ENCODE results near the gene PLXNB3.

Gene PLXNB3

DNA sequence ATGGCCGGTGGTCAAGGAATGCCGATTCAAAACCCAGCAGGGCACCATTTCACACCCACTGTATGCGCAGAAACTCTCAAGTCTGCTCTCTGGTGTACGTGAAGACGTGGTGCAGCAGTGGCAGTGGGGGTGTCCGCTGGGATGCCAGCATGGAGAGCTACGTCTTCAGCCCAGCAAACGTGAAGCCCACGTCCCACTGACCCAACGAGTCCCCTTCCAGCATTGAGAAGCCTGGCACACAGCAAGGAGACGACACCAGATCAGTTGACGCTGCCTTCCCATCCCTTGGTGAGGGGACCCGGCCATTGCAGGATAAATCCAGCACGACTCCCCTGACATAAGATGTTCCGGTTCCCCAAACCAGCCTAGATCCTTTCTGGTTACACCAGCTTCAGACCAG is 2.2 kb upstream of the PLXNB3 start:
- DNase-seq (ENCODE audit: low read depth): no peak

DNA sequence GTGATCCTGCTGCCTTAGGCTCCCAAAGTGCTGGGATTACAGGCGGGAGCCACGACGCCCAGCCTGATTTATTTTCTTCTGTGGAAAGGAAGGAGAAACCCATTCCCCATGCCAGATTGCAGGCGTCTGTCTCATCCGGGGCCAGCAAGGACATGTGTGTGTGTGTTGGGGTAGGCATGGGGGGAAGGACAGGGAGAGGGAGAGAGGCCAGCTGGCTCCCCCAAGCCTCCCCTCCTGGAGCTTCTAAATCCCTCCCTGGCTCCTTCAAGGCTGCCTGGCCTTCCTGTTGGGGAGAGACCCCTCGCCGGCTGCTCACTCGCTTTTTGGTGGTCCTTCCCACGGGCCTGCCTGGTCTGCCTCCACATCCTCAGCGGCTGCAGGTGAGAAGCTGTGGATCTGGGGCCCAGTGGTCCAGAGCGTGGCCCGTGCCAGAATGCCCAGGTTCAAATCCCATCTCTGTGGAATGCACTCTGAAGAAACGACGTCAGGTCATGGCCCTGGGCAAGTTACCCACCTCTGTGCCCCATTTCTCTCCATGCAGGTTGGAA is 1.3 kb upstream of the PLXNB3 start:
- no peak for DNase-seq (ENCODE audit: low read depth)

DNA sequence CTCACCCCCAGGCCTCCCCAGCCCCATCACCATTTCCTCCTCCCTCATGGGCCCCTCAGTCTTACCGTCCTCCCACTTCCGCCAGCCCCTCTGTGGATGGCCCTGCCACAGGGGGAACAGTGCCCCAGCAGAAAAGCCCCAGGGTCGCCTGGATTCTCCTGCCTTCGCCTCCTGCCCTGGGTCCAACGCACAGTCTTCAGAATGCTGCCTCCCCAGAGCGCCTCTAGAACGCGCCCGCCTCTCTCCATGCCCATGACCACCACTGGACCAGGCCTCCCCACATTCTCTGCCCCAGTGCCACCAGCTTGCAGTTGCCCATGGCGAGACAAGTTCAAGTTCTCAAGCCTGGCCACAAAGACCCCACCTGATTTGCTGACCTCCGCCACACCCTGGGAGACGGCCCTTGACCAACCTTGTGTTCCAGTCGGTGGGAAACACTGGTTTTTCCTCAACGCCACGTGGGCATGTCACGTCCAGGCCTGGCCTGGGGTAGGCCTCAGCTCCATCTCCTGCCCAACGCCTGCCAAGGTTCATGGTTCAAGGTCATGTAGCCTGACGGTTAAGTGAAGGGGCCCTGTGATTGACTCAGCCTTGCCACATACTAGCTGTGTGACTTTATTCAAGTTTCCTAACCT is 634 bp upstream of the PLXNB3 start:
- no peak for DNase-seq (ENCODE audit: low read depth)

DNA sequence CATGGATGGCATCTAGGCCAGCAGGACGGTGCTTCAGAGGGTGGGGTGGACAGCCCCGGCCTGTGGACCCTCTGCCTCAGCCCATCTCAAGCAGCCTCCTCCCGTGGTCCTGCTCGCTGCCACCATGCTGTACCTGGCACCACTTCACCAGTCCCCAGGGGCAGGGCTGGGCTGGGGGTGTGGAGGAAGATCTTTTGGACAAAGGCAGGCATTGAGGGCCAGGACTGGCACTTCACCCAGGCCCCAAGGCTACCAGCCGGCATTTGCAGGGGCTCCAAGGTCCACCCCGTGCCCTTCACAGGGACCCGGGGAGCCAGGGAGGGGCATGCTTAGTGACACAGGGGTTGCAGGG is 713 bp downstream of the PLXNB3 start:
- no peak for DNase-seq (ENCODE audit: low read depth)

DNA sequence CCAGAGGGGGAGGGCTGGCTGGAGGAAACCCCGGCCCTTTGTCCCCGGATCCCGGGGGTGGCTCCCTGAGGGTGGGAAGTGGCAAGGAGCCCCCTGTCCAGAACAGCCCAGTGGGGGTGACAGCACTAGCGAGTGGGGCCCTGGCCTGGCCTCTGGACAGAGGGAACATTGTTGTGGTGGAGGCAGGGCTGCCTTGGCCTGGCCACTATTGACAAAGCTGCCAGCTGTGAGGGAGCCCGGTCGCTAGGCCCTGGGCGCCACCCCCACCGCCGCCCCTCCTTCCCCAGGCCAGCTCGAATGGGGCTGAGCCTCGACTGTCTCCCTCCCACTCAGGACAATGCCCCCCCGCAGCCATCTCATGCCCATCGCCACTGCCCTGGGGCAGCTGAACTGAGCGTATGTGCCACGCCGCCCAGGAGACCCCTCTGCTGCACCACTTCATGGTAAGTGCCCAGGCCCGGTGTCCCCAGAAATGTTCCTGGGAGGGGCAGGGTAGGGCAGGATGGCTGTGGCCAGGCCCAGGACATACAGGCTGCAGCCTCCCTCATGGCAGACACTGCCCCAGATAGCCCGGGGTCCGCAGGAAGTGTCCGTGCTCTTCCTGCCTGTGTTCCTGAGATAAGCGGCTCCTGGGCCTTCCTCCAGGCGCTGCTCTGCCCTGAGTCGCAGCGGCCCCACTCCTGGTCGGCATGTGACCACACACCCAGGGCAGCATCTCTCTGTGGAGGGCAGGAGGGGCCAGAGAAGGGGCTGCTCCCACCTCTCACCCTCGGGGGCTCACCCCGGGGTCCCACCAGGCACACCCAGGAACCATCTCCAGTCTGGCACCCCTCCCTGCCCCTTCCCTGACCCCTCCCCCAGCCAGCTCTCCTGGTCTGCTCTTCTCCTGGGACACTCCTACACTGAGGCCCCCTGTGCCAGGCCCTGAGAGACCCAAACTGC is 1.4 kb downstream of the PLXNB3 start:
- DNase-seq (ENCODE audit: low read depth): no peak

DNA sequence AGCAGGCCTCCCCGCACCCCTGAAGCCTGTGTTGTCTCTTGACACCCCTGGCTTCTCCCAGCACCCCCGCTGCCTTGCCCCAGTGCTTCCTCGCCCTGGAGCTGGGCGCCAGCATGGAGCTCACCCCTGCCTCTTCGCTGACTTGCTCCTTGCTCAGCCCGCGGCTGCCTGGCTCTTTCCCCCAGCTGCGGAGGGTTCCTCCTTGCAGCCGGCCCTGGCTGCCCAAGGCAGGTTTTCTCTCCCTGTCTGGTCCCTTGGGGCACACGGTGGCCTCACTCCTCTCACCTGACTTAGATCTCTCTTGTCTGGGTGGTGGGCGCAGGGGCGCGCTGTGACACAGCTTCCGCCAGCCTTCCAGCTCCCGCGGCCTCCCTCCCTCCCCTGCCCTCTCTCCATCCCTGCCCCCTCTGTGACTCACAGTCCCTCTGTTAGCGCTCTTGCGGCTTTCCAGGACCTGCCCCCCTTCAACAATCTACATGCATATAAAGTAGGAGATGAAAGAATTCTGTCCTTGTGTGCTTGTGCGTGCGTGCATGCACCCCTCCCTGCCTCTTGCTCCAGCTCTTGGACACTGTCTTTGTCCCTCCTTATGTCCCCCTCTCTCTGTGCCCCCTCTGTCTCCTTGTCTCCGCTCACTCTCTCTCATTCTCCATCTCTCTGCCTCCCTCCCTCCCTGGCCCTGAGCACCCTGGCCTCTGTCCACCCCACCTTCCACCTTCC is 2.2 kb downstream of the PLXNB3 start:
- DNase-seq (ENCODE audit: low read depth): peak; percentile 12

DNA sequence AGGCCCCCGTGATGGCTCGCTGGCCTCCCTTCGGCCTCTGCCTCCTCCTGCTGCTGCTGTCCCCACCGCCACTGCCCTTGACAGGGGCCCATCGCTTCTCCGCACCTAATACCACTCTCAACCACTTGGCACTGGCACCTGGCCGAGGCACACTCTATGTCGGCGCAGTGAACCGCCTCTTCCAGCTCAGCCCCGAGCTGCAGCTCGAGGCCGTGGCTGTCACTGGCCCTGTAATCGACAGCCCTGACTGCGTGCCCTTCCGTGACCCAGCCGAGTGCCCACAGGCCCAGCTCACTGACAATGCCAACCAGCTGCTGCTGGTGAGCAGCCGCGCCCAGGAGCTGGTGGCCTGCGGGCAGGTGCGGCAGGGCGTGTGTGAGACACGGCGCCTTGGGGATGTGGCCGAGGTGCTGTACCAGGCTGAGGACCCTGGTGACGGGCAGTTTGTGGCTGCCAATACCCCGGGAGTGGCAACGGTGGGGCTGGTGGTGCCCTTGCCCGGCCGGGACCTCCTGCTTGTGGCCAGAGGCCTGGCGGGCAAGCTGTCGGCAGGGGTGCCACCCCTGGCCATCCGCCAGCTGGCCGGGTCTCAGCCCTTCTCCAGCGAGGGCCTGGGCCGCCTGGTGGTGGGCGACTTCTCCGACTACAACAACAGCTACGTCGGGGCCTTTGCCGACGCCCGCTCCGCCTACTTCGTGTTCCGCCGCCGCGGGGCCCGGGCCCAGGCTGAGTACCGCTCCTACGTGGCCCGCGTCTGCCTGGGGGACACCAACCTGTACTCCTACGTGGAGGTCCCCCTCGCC is 3.0 kb downstream of the PLXNB3 start:
- no peak for DNase-seq (ENCODE audit: low read depth)

DNA sequence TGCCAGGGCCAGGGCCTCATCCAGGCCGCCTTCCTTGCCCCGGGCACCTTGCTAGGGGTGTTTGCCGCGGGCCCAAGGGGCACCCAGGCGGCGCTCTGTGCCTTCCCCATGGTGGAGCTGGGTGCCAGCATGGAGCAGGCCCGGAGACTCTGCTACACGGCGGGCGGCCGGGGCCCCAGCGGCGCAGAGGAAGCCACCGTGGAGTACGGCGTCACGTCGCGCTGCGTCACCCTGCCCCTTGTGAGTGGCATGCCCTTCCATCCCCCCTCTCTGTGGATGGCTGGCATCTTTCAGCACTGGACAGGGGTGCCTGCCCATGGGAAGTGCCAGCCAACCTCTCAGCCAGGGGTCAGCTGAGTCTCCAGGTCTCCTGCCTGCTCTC is 3.6 kb downstream of the PLXNB3 start:
- no peak for DNase-seq (ENCODE audit: low read depth)

DNA sequence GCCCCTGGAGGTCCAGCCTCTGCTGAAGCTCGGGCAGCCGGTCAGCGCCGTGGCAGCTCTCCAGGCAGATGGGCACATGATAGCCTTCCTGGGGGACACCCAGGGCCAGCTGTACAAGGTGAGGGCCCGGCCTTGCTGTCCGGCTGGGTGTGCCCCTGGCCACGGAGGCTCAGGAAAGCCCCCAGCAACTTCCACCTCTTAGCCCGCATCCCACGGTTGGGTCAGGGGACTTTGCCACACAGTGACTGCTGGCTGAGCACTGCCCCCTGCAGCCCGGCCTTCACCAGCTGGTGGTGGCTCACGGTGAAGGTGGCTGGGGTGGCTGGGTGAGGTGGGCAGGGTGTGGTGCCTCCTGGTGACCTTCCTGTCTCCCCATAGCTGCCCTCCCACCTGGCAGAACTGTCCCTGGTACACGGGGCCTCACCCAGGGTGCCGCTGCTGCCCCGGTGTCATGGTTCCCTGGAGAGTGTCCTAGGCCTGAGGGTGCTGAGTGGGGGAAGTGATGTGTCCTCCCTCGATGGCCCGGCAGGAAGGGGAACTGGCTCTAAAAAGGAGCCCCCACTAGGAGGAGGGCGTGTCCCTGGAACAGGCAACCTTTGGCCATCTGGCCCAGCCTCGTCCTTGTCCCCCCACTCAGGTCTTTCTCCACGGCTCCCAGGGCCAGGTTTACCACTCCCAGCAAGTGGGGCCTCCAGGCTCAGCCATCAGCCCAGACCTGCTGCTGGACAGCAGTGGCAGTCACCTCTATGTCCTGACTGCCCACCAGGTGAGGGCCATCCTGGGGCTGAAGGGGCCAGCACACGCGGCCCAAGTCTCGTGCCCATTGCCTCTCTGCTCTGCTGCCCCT is 4.5 kb downstream of the PLXNB3 start:
- DNase-seq (ENCODE audit: low read depth): no peak

DNA sequence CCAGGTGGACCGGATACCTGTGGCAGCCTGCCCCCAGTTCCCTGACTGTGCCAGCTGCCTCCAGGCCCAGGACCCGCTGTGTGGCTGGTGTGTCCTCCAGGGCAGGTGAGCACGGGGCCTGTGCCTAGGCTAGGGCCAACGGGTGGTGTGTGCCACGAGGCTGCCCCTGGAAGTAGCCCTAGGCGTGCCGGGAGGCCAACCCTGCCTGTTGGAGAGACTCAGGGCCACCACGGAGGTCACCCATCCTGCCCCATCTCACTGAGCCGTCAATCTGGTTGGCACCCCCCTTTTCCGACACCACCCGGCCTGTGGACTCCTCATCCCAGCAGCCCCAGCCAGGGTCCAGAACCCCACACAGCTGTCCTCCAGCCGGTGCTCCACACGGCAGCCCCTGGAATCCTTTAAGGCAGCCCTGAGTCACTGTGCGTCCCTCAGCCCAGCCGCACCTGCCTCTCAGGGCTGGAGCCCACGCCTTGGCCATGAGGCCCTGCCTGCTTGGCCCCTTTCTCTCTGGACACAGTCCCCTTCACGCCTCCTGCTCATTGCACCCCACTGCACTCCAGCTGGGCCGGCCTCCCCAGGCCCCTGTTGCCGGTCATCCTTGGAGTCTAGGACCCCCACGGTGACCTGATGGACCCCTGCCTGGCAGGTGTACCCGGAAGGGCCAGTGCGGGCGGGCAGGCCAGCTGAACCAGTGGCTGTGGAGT is 5.3 kb downstream of the PLXNB3 start:
- no peak for DNase-seq (ENCODE audit: low read depth)

DNA sequence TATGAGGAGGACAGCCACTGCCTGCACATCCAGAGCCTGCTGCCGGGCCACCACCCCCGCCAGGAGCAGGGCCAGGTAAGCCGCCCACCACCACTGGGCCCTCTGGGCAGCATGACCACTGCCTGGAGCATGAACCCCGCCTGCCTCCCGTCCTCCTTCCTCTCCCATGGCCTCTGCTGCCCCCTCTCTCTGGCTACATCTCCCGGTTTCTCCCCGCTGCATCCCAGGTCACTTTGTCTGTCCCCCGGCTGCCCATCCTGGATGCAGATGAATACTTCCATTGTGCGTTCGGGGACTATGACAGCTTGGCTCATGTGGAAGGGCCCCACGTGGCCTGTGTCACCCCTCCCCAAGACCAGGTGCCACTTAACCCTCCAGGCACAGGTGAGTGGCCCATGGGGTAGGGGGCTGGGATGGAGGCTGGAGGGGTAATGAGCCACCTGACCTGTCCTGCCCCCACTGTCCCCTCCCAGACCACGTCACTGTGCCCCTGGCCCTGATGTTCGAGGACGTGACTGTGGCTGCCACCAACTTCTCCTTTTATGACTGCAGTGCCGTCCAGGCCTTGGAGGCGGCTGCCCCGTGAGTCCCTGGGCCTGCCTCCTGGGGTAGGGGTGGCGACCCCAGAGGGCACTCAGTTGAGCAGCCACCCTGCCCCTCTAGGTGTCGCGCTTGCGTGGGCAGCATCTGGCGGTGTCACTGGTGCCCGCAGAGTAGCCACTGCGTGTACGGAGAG is 6.0 kb downstream of the PLXNB3 start:
- no peak for DNase-seq (ENCODE audit: low read depth)

DNA sequence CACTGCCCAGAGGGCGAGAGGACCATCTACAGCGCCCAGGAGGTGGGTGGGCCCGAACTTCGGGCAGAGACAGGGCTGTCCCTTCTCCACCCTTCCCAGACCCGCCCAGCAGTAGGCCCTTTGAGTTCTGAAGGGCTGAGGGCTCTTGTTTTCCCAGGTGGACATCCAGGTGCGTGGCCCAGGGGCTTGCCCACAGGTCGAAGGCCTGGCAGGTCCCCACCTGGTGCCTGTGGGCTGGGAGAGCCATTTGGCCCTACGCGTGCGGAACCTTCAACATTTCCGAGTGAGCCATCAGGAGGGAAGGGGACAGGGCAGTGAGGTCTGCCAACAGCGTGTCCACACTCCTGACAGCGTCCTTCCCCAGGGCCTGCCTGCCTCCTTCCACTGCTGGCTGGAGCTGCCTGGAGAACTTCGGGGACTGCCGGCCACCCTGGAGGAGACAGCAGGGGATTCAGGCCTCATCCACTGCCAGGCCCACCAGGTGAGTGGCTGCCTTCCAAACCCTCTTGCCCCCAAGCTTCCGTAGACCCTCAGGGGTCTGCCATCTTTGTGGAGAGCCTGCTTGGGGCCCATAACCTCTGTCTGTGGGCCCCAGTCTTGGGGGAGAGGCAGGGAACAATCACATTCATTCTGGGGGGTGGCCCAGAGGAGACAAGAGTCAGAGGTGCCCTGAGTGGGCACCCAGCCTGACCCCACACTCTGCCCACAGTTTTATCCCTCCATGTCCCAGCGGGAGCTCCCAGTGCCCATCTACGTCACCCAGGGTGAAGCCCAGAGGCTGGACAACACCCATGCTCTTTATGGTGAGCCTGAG is 6.8 kb downstream of the PLXNB3 start:
- DNase-seq (ENCODE audit: low read depth): no peak

DNA sequence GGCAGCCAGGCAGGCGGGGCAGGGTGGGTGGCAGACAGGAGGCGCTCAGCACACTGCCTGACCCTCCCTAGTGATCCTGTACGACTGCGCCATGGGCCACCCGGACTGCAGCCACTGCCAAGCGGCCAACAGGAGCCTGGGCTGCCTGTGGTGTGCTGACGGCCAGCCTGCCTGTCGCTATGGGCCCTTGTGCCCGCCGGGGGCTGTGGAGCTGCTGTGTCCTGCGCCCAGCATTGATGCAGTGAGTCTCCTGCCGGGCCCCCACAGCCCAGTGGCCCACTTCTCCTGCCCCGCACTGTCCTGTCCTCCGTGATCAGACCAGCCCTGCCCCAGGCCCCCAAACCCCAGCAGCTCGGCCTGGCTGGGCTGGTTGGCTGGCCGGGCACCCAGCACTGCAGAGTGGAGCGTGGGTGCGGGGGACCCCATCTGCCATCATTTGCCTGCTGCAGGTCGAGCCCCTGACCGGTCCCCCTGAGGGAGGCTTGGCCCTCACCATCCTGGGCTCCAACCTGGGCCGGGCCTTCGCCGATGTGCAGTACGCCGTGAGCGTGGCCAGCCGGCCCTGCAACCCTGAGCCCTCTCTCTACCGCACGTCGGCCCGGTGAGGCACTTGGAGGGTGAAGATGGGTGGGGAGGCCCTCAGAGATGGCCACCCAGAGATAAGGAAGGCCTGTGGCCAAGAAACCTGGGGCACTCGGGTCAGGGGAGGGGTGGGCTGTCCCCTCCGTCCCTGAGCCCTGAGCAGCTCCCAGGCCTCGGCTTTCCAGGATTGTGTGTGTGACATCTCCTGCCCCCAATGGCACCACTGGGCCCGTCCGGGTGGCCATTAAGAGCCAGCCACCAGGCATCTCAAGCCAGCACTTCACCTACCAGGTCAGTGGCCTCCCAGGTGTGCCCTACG is 7.6 kb downstream of the PLXNB3 start:
- no peak for DNase-seq (ENCODE audit: low read depth)

DNA sequence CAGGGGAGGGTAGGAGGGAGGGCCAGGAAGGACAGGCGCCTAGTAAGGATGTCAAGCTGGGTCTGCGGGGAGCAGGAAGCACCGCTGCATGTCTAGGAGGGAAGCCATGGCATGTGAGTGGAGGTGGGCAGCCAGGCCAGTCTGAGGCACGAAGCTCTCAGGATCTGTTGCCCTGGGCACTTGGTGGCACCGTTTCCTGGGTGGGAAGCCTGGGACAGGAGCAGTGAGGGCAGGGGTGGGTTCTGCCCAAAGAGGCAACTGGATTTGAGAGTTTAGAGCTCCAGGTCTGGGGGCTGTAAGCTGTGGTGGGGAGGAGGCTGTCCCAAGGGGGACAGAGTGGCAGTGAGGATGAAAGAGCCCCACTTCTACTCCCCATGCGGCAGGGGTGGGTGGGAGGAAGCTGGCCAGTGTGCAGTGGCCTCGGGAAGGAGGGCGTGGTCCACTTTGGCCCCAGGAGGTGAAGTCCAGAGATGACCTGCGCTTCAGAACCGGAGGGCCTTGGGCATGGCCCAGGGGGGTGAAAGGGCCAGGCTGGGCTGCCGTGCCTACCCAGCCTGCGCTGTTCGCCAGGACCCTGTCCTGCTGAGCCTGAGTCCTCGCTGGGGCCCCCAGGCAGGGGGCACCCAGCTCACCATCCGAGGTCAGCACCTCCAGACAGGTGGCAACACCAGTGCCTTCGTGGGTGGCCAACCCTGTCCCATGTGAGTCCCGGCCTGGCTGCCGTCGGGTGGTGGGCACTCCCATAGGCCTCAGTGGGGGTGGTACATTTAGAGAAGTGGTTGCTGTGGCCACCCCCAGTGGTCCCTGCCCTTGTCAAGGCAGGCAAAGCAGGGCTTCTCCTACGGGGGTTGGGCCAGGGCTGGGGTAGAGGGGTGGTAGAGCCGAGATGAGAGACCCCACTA is 8.5 kb downstream of the PLXNB3 start:
- DNase-seq (ENCODE audit: low read depth): no peak

DNA sequence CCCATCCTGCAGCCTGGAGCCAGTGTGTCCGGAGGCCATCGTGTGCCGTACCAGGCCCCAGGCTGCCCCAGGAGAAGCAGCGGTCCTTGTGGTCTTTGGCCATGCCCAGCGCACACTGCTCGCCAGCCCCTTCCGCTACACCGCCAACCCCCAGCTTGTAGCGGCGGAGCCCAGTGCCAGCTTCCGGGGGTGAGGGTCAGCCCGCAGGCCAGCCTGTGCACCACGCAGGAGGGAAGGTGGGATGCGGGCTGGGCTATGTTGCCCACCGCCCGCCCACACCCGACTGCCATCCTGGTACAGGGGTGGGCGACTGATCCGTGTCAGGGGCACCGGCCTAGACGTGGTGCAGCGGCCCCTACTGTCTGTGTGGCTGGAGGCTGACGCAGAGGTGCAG is 9.2 kb downstream of the PLXNB3 start:
- DNase-seq (ENCODE audit: low read depth): no peak

DNA sequence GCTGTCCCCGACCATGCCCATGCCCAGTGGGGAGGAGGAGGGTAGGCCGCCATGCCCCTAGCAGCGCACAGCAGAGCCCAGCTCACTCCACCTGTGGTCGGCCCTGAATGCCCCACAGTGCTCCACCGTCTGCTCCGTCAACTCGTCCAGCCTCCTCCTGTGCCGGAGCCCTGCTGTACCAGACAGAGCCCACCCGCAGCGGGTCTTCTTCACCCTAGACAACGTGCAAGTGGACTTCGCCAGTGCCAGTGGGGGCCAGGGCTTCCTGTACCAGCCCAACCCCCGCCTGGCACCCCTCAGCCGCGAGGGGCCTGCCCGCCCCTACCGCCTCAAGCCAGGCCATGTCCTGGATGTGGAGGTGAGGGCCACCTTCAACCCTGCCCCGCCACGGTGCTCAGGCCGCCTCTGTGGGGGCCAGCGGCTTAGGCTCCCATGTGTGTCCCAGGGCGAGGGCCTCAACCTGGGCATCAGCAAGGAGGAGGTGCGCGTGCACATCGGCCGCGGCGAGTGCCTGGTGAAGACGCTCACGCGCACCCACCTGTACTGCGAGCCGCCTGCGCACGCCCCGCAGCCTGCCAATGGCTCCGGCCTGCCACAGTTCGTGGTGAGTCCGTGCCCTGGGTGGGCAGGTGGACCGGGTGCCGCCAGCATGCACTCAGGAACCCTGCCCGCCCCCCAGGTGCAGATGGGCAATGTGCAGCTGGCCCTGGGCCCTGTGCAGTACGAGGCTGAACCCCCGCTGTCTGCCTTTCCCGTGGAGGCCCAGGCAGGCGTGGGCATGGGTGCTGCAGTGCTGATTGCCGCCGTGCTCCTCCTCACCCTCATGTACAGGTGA is 9.9 kb downstream of the PLXNB3 start:
- no peak for DNase-seq (ENCODE audit: low read depth)
